SH-SY5Y (cell line): ENCODE results near the gene CFLAR.

ENCODE experiments used
- GATA2 ChIP-seq: IDR thresholded peaks from 2 replicates; pipeline ENCODE4 v1.6.1; 2011; ENCODE audit warnings: mild to moderate bottlenecking, low read depth, low read length
- GATA3 ChIP-seq: IDR thresholded peaks from 2 replicates; pipeline ENCODE4 v1.6.1; 2011; ENCODE audit warnings: low read depth, mild to moderate bottlenecking, low read length, moderate library complexity

- no peak for TF ChIP-seq GATA2
- no peak for TF ChIP-seq GATA3
Observed at GRCh38 chr2:201157694-201158093, 41.7 kb downstream of the CFLAR start.
